ENCODE measurements around the gene ABCG5. TPM values are rescaled to one million over a fixed set of nuclear protein-coding genes. Genes with fewer than 3 reads are reported as not detected.

The ABCG5 gene
- total and polyA plus RNA-seq, 2 experiments from 2014 or later, result 0.08 TPM; not detected in 1

GRCh38 chr2:43882312-43882711 lies 43.7 kb upstream of the ABCG5 start (continued):
- TF ChIP-seq REST (IDR thresholded peaks at IDR 0.05; ENCODE audit: unreplicated experiment) (no peak), ZNF114 (CRISPR knock-in tag; IDR thresholded peaks at IDR 0.05) (no peak), NANOG (IDR thresholded peaks at IDR 0.05; ENCODE audit: borderline replicate concordance) (no peak), ETS1 (IDR thresholded peaks at IDR 0.05) (no peak), CTCF (conservative IDR thresholded peaks at IDR 0.05; ENCODE audit: low read depth in 2 of 2) (no peak), CREB1 (CRISPR knock-in tag; IDR thresholded peaks at IDR 0.05; ENCODE audit: low read depth) (no peak), EZH2phosphoT487 (IDR thresholded peaks at IDR 0.05; ENCODE audit: unreplicated experiment) (no peak)

- H3K9me2 ChIP-seq (ENCODE audit: insufficient read depth), result no peaks in the 10 kb centered on the region
- no peak overlapping the region for H2AFZ ChIP-seq
- ATAC-seq, result no peak
- Mint-ChIP-seq H3K9me3 (no peaks in the 10 kb centered on the region), H3K4me3 (no peak overlapping the region), H3K27me3 (ENCODE audit: insufficient read depth, low read depth, poor library complexity) (peaks cover 6% of the 10 kb centered on the region), H3K4me1 (peaks cover 5% of the 10 kb centered on the region; the same call in 1 of the 3 replicates), H3K27ac (no peak overlapping the region), H3K36me3 (ENCODE audit: low read depth) (no peaks in the 10 kb centered on the region; the same call in 2 of the 3 replicates)
- H3K4me3 ChIP-seq, result no peak overlapping the region
- no peak for DNase-seq (ENCODE audit: low spot score)
- 0 out of 2 replicates have a peak, but pooled peaks cover 6% of the 10 kb centered on the region for H3F3A ChIP-seq (replicated peaks; ENCODE audit: low read depth)
- H3K27ac ChIP-seq (ENCODE audit: low read depth), result no peak overlapping the region
- H3K4me1 ChIP-seq (ENCODE audit: insufficient read depth), result peaks cover 5% of the 10 kb centered on the region; the same call in 1 of the 2 replicates
- H3K4me2 ChIP-seq, result no peak overlapping the region
- H4K20me1 ChIP-seq (replicated peaks; ENCODE audit: insufficient read depth), result no peaks in the 10 kb centered on the region
- H3K79me2 ChIP-seq (replicated peaks; ENCODE audit: insufficient read depth), result no peaks in the 10 kb centered on the region
- no peaks in the 10 kb centered on the region for H3K27me3 ChIP-seq (ENCODE audit: insufficient read depth)
- H3K36me3 ChIP-seq (ENCODE audit: insufficient read depth), result no peaks in the 10 kb centered on the region
- no peak for TF ChIP-seq JUNB (IDR thresholded peaks at IDR 0.05; ENCODE audit: unreplicated experiment)
- TF ChIP-seq CTCF (conservative IDR thresholded peaks at IDR 0.05; ENCODE audit: low read depth in 2 of 2), result no peak
- TF ChIP-seq ZNF462 (CRISPR knock-in tag; IDR thresholded peaks at IDR 0.05), result no peak
- no peak for TF ChIP-seq NANOG (IDR thresholded peaks at IDR 0.05; ENCODE audit: borderline replicate concordance)
Observed at GRCh38 chr2:43880952-43881351, 42.3 kb upstream of the ABCG5 start.
